ENCODE data around the gene FCER2.
A peak's percentile ranks its signal among the peaks of the same experiment; 100 is the strongest.

Gene FCER2

DNA sequence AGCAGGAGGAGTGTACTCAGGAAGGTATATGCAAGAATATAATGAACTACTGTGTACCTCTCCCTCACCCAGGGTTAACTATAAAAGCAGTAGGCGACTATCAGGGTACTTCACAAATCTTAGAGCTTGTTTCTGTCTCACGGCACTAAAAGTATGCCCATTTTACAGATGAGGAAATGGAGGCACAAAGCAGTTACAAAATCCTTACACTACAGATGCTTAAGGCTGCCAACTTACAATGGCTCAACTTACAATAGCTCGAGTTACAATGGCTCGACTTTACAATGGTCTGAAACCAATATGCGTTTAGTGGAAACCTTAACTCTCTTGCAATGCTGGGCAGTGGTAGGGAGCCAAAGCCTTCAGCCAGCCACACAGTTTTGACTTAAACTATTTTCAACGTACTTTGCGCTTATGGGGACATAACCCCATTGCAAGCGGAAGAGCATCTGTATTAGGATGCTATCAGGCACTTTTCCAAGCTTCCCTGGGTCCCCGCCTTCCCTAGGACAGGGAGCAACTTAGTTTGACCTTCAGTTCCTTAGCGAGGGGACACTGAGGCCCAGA lies 4.1 kb downstream of the FCER2 start:
- H3K4me1 Mint-ChIP-seq, result peaks cover 33% of the 10 kb centered on the region
- H3K4me3 Mint-ChIP-seq, result no peak overlapping the region
- H3K9me3 Mint-ChIP-seq, result no peaks in the 10 kb centered on the region
- peaks cover 18% of the 10 kb centered on the region for H3K36me3 Mint-ChIP-seq
- H3K27ac Mint-ChIP-seq, result no peak overlapping the region
- no peak for DNase-seq (ENCODE audit: low spot score in 2 of 2)
- ATAC-seq, result no peak

GRCh38 chr19:7694499-7694898 lies 7.4 kb downstream of the FCER2 start:
- Mint-ChIP-seq H3K27ac (no peak overlapping the region), H3K4me3 (no peak overlapping the region), H3K36me3 (peaks cover 15% of the 10 kb centered on the region), H3K9me3 (no peaks in the 10 kb centered on the region), H3K4me1 (peaks cover 13% of the 10 kb centered on the region)
- DNase-seq (ENCODE audit: low spot score in 2 of 2) (no peak), ATAC-seq (no peak)

DNA sequence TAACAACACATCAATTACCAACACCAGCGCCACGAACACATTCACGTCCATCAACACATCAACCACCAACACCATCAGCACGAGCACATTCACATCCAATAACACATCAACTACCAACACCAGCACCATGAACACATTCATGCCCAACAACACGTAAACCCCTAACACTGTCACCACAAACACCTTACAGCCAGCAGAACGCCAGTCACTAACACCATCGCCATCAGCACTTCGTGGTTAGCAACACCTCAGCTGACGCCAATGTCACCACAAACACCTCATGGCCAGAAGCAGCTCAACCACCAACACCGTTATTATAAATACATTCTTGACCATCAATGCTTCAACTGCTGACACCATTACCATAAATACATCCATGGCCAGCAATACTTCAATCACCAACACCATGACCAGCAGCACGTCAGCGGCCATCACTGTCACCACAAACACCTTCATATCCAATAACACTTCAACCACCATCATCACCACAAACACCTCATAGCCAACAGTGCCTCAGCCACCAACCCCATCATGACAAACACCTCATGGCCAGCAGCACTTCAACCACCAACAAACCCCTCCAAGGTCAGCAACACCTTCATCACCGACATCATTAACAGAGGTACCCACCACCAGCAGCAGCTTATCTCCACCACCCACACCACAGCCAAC lies 9.4 kb downstream of the FCER2 start:
- Mint-ChIP-seq H3K36me3 (peaks cover 9% of the 10 kb centered on the region), H3K27ac (no peak overlapping the region), H3K4me1 (no peaks in the 10 kb centered on the region), H3K4me3 (no peak overlapping the region), H3K9me3 (no peaks in the 10 kb centered on the region)
- ATAC-seq (peak; percentile 73), DNase-seq (ENCODE audit: low spot score in 2 of 2) (no peak)

GRCh38 chr19:7691497-7691896 lies 10.4 kb downstream of the FCER2 start:
- Mint-ChIP-seq H3K27ac (no peak overlapping the region), H3K4me3 (no peak overlapping the region), H3K9me3 (no peaks in the 10 kb centered on the region), H3K36me3 (peaks cover 7% of the 10 kb centered on the region), H3K4me1 (no peaks in the 10 kb centered on the region)
- ATAC-seq, result peak; percentile 81
- peak in 1 of 2 donors; percentile 62 for DNase-seq (ENCODE audit: low spot score in 2 of 2)

GRCh38 chr19:7690779-7691258 lies 11.1 kb downstream of the FCER2 start:
- ATAC-seq, result peak; percentile 58
- peak in 1 of 2 donors; percentile 69 for DNase-seq (ENCODE audit: low spot score in 2 of 2)
- Mint-ChIP-seq H3K36me3 (peaks cover 5% of the 10 kb centered on the region), H3K27ac (no peak overlapping the region), H3K9me3 (no peaks in the 10 kb centered on the region), H3K4me1 (peaks cover 4% of the 10 kb centered on the region), H3K4me3 (no peak overlapping the region)

DNA sequence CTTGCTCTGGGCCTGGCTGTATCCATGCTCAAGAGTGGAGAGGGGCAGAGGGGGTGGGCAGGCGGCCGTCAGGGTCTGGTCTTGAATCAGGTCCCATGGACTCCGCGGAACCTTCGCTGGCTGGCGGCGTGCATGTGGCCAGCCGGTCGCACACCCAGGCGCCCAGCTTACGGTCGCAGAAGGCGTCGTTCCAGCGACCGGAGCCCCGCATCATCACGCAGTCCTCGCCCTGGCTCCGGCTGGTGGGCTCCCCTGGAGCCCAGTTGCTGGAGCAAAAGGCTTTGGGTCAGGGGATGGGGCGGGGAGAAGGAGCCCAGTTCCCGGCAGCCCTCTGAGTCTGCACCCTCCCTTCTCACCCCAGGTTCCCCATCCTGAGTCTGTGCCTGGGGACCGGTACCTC lies 12.8 kb downstream of the FCER2 start:
- no peaks in the 10 kb centered on the region for H3K9me3 Mint-ChIP-seq
- H3K27ac Mint-ChIP-seq, result no peak overlapping the region
- H3K4me3 Mint-ChIP-seq, result no peak overlapping the region
- H3K36me3 Mint-ChIP-seq, result peaks cover 18% of the 10 kb centered on the region
- DNase-seq (ENCODE audit: low spot score in 2 of 2) (no peak), ATAC-seq (no peak)
- peaks cover 10% of the 10 kb centered on the region for H3K4me1 Mint-ChIP-seq

DNA sequence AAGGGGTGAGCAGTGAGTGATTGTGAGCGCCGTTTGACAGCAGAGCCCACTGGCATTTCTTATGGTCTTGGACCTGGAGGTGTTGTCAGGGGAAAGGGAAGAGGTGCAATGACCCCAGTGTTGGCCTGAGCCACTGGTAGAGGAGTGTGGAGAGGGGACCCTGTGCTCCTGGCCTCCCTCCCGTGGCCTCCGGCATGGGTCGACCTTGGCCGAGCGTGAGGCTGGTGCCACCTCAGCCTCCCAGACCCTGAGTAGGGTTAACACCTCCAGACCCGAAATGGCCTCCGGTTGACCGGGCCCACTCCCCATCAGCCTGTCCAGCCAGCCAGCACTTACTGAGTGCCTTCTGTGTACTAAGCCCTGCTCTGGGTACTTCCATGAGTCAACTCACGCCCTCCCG lies 14.8 kb downstream of the FCER2 start:
- no peak for ATAC-seq

DNA sequence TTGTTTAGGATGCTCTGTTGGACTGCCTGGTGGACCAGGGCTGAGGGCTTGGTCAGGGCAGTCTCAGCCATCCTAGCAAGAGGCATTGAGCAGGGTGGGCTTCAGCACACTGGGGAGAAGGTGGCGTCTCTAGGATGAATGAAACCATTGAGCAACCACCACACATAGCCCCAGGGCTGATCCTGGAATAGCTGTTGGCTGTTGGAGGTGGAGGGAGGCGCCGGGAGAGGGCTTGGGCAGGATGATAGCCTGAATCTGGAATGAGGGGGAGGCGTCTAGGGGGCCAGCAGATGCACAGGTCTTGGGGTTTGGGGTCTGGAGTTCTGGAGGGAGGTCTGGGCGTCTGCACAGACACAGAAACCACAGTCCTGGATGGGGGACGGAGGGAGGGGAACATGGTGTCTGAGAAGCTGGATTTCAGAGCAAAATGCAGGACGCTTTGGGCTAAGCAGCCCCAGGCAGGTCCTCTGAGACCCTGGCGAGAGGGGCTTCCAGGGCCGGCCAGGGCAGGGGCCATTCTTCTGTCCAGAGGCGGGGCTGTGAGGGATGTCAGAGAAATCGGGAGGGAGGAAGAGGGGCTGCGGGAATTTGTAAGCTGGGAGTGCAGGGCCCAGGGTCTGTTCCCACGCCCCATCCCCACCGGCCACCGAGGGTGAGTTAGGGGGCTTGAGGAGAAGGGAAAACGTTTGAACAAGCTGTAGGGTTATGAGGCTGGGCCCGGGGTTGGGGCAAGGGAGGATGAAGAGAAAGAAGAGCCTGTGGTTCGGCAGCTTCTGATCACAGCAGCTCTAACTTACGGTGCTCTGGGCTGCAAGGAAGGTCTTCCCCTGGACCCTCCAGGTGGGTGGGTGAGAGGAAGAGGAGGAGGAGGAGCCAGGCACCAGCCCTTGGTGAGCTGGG lies 16.1 kb downstream of the FCER2 start:
- H3K4me1 Mint-ChIP-seq, result peaks cover 25% of the 10 kb centered on the region
- peaks cover 47% of the 10 kb centered on the region for H3K36me3 Mint-ChIP-seq
- ATAC-seq, result no peak
- no peak for DNase-seq (ENCODE audit: low spot score in 2 of 2)
- no peak overlapping the region for H3K4me3 Mint-ChIP-seq
- H3K27ac Mint-ChIP-seq, result peak overlapping the region; percentile 60
- H3K9me3 Mint-ChIP-seq, result no peaks in the 10 kb centered on the region

More for the DNA sequence above, 14.8 kb downstream of the FCER2 start:
- Mint-ChIP-seq H3K9me3 (no peaks in the 10 kb centered on the region), H3K4me1 (peaks cover 16% of the 10 kb centered on the region), H3K36me3 (peaks cover 37% of the 10 kb centered on the region), H3K27ac (no peak overlapping the region), H3K4me3 (no peak overlapping the region)
- no peak for DNase-seq (ENCODE audit: low spot score in 2 of 2)

- ATAC-seq (no peak), DNase-seq (ENCODE audit: low spot score in 2 of 2) (no peak)
- H3K4me3 Mint-ChIP-seq, result peak overlapping the region; percentile 90
- H3K27ac Mint-ChIP-seq, result peak overlapping the region; percentile 93
- peaks cover 53% of the 10 kb centered on the region for H3K4me1 Mint-ChIP-seq
- H3K9me3 Mint-ChIP-seq, result no peaks in the 10 kb centered on the region
- H3K36me3 Mint-ChIP-seq, result peaks cover 55% of the 10 kb centered on the region
Measured at GRCh38 chr19:7682175-7682855, 19.6 kb downstream of the FCER2 start.

DNA sequence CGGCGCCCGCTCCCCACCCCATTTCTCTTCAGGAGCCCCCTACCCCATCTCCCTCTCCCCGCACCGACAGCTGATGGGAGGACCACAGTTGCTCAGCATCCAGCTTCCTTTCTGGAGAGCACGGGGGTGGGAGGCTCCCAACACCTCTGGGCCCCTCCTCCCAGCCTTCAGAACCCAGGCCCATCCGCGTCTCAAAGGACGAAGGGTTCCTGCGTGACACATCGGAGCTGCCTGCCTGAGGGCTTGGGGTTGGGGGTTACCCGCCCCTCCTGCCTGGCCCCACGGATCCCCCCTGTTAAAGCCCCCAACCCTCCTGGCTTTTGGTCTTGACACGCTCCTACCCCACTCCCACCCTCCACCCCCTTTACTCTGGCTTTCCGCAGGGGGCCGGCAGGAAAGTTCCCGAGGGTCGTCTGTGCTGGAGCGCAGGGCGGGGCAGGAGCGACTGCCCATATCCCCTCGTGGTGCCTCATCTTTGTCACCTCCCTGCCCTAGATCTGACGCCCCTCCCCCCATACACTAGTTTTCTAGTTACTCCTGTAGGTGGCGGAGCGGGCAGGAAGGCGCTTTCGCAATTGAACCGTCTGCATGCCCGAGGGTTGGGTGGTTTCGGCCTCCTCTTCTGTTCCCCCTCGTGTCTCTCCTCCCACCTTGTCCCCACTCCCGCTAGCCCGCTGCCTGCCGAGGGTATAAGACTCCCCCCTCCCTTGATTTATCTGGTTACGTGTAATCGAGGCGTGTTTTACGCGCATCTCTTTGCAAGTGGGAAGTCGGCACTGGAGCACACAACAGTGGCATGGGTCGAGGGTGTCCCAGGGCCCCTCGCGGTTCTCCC lies 20.4 kb downstream of the FCER2 start:
- ATAC-seq, result peak; percentile 58
- peak; percentile 63 to 87 for DNase-seq (ENCODE audit: low spot score in 2 of 2)
- H3K36me3 Mint-ChIP-seq, result peaks cover 51% of the 10 kb centered on the region
- H3K4me1 Mint-ChIP-seq, result peaks cover 61% of the 10 kb centered on the region
- no peaks in the 10 kb centered on the region for H3K9me3 Mint-ChIP-seq
- H3K4me3 Mint-ChIP-seq, result peak overlapping the region; percentile 90
- peak overlapping the region; percentile 93 for H3K27ac Mint-ChIP-seq

DNA sequence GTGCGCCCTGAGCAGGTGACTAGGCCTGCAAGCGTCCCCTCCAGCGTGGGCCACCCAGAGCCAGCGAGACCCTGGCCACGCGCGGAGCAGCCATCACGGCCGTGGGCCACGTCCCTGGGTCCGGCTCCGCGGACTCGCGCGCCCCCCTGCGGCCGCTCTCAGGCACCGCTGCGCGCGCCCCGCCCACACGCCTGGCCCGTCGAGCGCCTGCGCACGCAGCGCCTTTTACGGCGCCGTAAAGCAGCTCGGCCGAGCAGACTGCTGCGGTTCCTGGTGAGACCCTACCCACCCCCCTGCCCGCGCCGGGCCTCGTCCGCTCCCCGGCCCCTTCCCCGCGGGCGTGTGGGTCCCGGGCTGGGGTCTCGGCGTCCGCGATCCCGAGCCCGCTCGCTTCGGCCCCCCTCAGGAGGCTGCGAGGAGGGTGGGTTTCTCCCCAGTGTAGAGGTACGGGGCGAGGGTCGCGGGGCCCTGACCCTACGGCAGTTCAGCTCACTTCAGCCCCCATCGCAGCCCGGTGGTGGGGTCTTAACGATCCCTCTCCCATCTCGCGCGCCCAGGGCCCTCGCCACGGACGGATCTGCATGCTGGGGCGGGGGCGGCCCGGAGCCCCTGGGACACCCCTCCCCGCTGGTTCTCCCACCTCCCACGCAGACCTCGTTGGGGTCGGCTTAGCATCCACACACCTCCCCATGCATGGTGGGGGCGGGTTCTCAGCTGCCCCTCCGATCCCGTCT lies 21.2 kb downstream of the FCER2 start, which contains the start of gene TRAPPC5:
TSS of gene TRAPPC5 (plus strand) at position 228 of the 734 bp plus-strand sequence. CDS start 1,421 bp downstream, outside the sequence.
- Mint-ChIP-seq H3K4me3 (peak within 1 kb of the TSS; percentile 90), H3K9me3 (no peaks in the 10 kb centered on the region), H3K4me1 (peaks cover 62% of the 10 kb centered on the region), H3K27ac (peak within 1 kb of the TSS; percentile 93), H3K36me3 (peaks cover 50% of the 10 kb centered on the region)
- DNase-seq (ENCODE audit: low spot score in 2 of 2) (peak; percentile 92 to 94), ATAC-seq (peak; percentile 56)

DNA sequence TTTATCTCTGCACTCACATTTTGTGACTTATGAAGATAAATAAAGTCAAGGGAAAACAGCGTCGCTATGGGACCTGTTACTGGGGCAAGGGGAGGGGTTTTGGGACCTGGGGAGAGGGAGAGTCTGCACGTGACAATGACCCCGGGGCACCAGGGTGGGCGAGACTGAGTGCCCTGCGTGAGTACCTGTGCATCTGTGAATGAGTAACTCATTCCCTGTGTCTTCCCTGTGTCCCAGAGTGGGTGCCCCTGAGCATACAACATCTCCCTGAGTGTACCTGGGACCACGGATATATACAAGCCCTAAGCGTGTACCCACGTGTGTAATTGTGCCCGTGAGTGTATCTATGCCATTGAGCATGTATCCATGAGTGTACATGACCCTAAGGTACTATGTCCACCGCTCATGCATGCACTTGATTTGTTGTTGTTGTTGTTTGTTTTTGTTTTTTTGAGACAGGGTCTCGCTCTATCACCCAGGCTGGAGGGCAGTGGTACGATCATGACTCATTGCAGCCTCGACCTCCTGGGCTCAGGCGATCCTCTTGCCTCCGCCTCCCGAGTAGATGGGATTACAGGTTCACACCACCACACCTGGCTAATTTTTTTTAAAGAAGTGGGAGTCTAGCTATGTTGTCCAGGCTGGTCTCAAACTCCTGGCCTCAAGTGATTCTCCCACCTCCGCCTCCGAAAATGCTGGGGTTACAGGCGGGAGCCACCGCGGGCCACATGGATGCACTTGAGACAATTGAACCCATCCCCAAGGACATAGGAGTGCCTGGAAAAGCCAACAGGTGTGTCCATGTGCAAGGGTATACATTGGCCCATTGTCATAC lies 21.9 kb downstream of the FCER2 start:
- peak overlapping the region; percentile 90 for H3K4me3 Mint-ChIP-seq
- peaks cover 59% of the 10 kb centered on the region for H3K4me1 Mint-ChIP-seq
- DNase-seq (ENCODE audit: low spot score in 2 of 2) (no peak), ATAC-seq (no peak)
- H3K27ac Mint-ChIP-seq, result peak overlapping the region; percentile 35
- peaks cover 44% of the 10 kb centered on the region for H3K36me3 Mint-ChIP-seq
- H3K9me3 Mint-ChIP-seq, result no peaks in the 10 kb centered on the region
